K562 (cell line): ENCODE measurements around the gene TBC1D5. TPM values are rescaled to one million over a fixed set of nuclear protein-coding genes. Genes with fewer than 3 reads are reported as not detected.

Source experiments
- ATAC-seq: fragments of 200-7000 bp; cut with Tn5 transposase; 3 replicates; pipeline ENCODE4 v1.9.1; 2020; ENCODE audit warnings: moderate library complexity
- BruUV-seq: library from RNA; stranded (reverse); fragments of 400-500 nt; replicated peaks from 2 replicates; lab custom pipeline; 2021; lab: Mats Ljungman, UMichigan
- CTCF ChIA-PET: fragments of 300-600 bp; formaldehyde crosslinking; extraction: SDS; loops from one replicate; lab custom pipeline; 2021; ENCODE audit warnings: low intra/inter-chr PET ratio; lab: Yijun Ruan, JAX
- POLR2A ChIA-PET: fragments of 300-600, 350-650 bp; sonication (Branson Sonifier 250); formaldehyde crosslinking; extraction: SDS; loops from one replicate; lab custom pipeline; 2021; ENCODE audit warnings: antibody characterized with exemption, inconsistent platforms; lab: Yijun Ruan, JAX
- DNase-seq, 4 experiments: peaks; one replicate each; pipeline versions ENCODE4 v3.0.0 to v3.0.0-alpha.2; 2011 to 2018; ENCODE audit warnings: low spot score in 3 of 4, mixed read lengths in 3 of 4; ENCODE audit errors: extremely low read depth in 1 of 4
- FAIRE-seq: peaks from 2 replicates; lab custom pipeline; 2011; peaks lifted over from hg19 to GRCh38; lab: Jason Lieb, UNC
- H2AFZ ChIP-seq: 2 replicates; pipeline ENCODE4 v1.6.0; 2011; ENCODE audit warnings: low read depth, low read length, control low read depth, inconsistent platforms
- H3K27ac ChIP-seq: fragments of 200-600 bp; 3 replicates; pipeline ENCODE4 v1.8.0; 2011; ENCODE audit warnings: low read depth, mild to moderate bottlenecking, control low read depth, inconsistent platforms, low read length, moderate library complexity, mixed read lengths; ENCODE audit errors: extremely low read depth
- H3K27me3 ChIP-seq, 2 experiments: fragments of 300-600 bp in 1 of 2; 2 replicates in 1 of 2; 3 replicates in 1 of 2; pipeline versions ENCODE4 v1.6.0 to v1.8.0; 2011; ENCODE audit warnings: inconsistent platforms in 2 of 2, low read length in 2 of 2, mild to moderate bottlenecking in 1 of 2, mixed read lengths in 1 of 2, moderate library complexity in 1 of 2; ENCODE audit not compliant: control insufficient read depth in 2 of 2, insufficient read depth in 2 of 2
- H3K36me3 ChIP-seq: fragments of 300-600 bp; 3 replicates; pipeline ENCODE4 v1.8.0; 2011; ENCODE audit warnings: mild to moderate bottlenecking, low read length, inconsistent platforms; ENCODE audit not compliant: control insufficient read depth, insufficient read depth
- H3K4me1 ChIP-seq, 2 experiments: fragments of 200-600 bp in 1 of 2; replicated peaks in 1 of 2; 2 replicates in 1 of 2; 3 replicates in 1 of 2; pipeline versions ENCODE4 v1.5.1 to v1.8.0; 2011; ENCODE audit warnings: inconsistent platforms in 2 of 2, low read length in 2 of 2, mild to moderate bottlenecking in 1 of 2, mixed read lengths in 1 of 2, moderate library complexity in 1 of 2; ENCODE audit not compliant: control insufficient read depth in 2 of 2, insufficient read depth in 2 of 2
- H3K4me2 ChIP-seq: 2 replicates; pipeline ENCODE4 v1.6.1; 2011; ENCODE audit warnings: low read length, control low read depth, inconsistent platforms, mixed read lengths; ENCODE audit not compliant: insufficient read depth
- H3K4me3 ChIP-seq: fragments of 200-600 bp; sonication (generic), shearing (Covaris generic); 2 replicates; pipeline ENCODE4 v1.5.1; 2016; ENCODE audit warnings: control low read depth, inconsistent platforms
- H3K79me2 ChIP-seq: fragments of 200-600 bp; 3 replicates; pipeline ENCODE4 v1.8.0; 2011; ENCODE audit warnings: low read length, inconsistent platforms; ENCODE audit not compliant: control insufficient read depth, insufficient read depth
- H3K9ac ChIP-seq, 2 experiments: 2 replicates each; pipeline versions ENCODE4 v1.6.0 to v1.6.1; 2011; ENCODE audit warnings: low read depth in 2 of 2, low read length in 2 of 2, control low read depth in 1 of 2, inconsistent platforms in 1 of 2, mild to moderate bottlenecking in 1 of 2, mixed read lengths in 1 of 2; ENCODE audit not compliant: insufficient read depth in 1 of 2
- H3K9me1 ChIP-seq: one replicate; pipeline ENCODE4 v1.6.0; 2011; ENCODE audit warnings: inconsistent platforms, mild to moderate bottlenecking, low read length, moderate library complexity; ENCODE audit not compliant: control insufficient read depth, insufficient read depth
- H3K9me3 ChIP-seq: replicated peaks from 2 replicates; pipeline ENCODE4 v1.5.1; 2011; ENCODE audit warnings: low read depth, low read length, inconsistent platforms; ENCODE audit not compliant: control insufficient read depth, insufficient read depth
- H4K20me1 ChIP-seq: replicated peaks from 2 replicates; pipeline ENCODE4 v1.6.1; 2011; ENCODE audit warnings: low read length, inconsistent platforms, mixed read lengths; ENCODE audit not compliant: control insufficient read depth, insufficient read depth
- ARID1B ChIP-seq: fragments of 450-650 bp; IDR thresholded peaks from 2 replicates; pipeline ENCODE4 v1.6.1; 2016; ENCODE audit warnings: antibody characterized with exemption, mild to moderate bottlenecking, inconsistent platforms
- FOS ChIP-seq: IDR thresholded peaks from 3 replicates; pipeline ENCODE4 v1.6.1; 2011; ENCODE audit not compliant: insufficient read length; ENCODE audit errors: extremely low read depth
- HEY1 ChIP-seq: fragments of 250-450 bp; sonication (Bioruptor Pico); IDR thresholded peaks from 2 replicates; pipeline ENCODE4 v1.5.0; 2020; ENCODE audit warnings: mild to moderate bottlenecking, moderate library complexity, borderline replicate concordance
- KLF10 ChIP-seq: fragments of 250-450 bp; sonication (Bioruptor Pico); IDR thresholded peaks from 2 replicates; pipeline ENCODE4 v1.6.1; 2021; ENCODE audit warnings: matching md5 sums
- MEF2A ChIP-seq: IDR thresholded peaks from 2 replicates; pipeline ENCODE4 v1.6.1; 2011; ENCODE audit warnings: low read depth, mild to moderate bottlenecking, low read length, moderate library complexity; ENCODE audit not compliant: control insufficient read depth
- MEF2D ChIP-seq: conservative IDR thresholded peaks from 2 replicates; pipeline ENCODE4 v1.6.1; 2016; ENCODE audit warnings: low read depth, missing genetic modification characterization, missing compliant biosample characterization
- NONO ChIP-seq, 2 experiments: fragments of 200-400 bp in 1 of 2; fragments of 450-650 bp in 1 of 2; formaldehyde crosslinking in 1 of 2; IDR thresholded peaks; 2 replicates each; pipeline ENCODE4 v1.6.1; 2017; ENCODE audit warnings: low read depth in 2 of 2, mild to moderate bottlenecking in 2 of 2, moderate library complexity in 2 of 2, low read length in 1 of 2
- RBM22 ChIP-seq: fragments of 200-400 bp; formaldehyde crosslinking; IDR thresholded peaks from 2 replicates; pipeline ENCODE4 v1.6.1; 2018; ENCODE audit warnings: low read length, low read depth; ENCODE audit not compliant: poor library complexity, severe bottlenecking
- RFX1 ChIP-seq: fragments of 450-650 bp; IDR thresholded peaks from 2 replicates; pipeline ENCODE4 v1.6.1; 2016; ENCODE audit warnings: mild to moderate bottlenecking, moderate library complexity
- SRSF7 ChIP-seq: fragments of 200-400 bp; formaldehyde crosslinking; optimal IDR thresholded peaks from 2 replicates; pipeline ENCODE3; 2017; ENCODE audit warnings: mild to moderate bottlenecking, low read depth, low read length
- TCFL5 ChIP-seq: fragments of 250-450 bp; sonication (Bioruptor Pico); conservative IDR thresholded peaks from 2 replicates; pipeline ENCODE4 v1.6.1; 2021; ENCODE audit warnings: mild to moderate bottlenecking, moderate library complexity, matching md5 sums
- TOE1 ChIP-seq, 2 experiments: fragments of 450-650 bp in 1 of 2; sonication (generic) in 1 of 2; formaldehyde crosslinking in 1 of 2; IDR thresholded peaks; 2 replicates each; pipeline versions ENCODE4 v1.7.1 to v1.8.0; 2016 to 2022; ENCODE audit warnings: borderline replicate concordance in 2 of 2, mild to moderate bottlenecking in 2 of 2, antibody characterized with exemption in 1 of 2, inconsistent platforms in 1 of 2, low read depth in 1 of 2, missing genetic modification reagents in 1 of 2, moderate library complexity in 1 of 2
- ZNF146 ChIP-seq: IDR thresholded peaks from one replicate; pipeline ENCODE4 v1.6.1; 2018; ENCODE audit warnings: missing compliant biosample characterization; ENCODE audit not compliant: unreplicated experiment
- ZNF311 ChIP-seq: fragments of 250-450 bp; sonication (Bioruptor Pico); IDR thresholded peaks from 2 replicates; pipeline ENCODE4 v1.4.0; 2020; ENCODE audit warnings: mild to moderate bottlenecking, moderate library complexity
- ZNF75A ChIP-seq: fragments of 450-650 bp; formaldehyde crosslinking; IDR thresholded peaks from 2 replicates; pipeline ENCODE4 v1.4.0; 2020; ENCODE audit warnings: mild to moderate bottlenecking
- ZNF76 ChIP-seq: fragments of 250-450 bp; sonication (Bioruptor Pico); IDR thresholded peaks from 2 replicates; pipeline ENCODE4 v1.4.0; 2020; ENCODE audit warnings: mild to moderate bottlenecking, moderate library complexity, borderline replicate concordance
- WGBS: fragments of 100-300 bp; shearing (Covaris generic); methylation state at CpG from one replicate; pipeline ENCODE4 v1.1.6; 2016; ENCODE audit warnings: low coverage, mixed read lengths; ENCODE audit not compliant: insufficient coverage; ENCODE audit errors: missing lambda C conversion rate; 5-methylcytosine and 5-hydroxymethylcytosine counted together
- in situ Hi-C: fragments of 300-500 bp; cut with MboI; formaldehyde crosslinking; loops from 4 replicates; pipeline ENCODE4 v1.15.0; 2018; ENCODE audit warnings: inconsistent platforms, mixed read lengths
- intact Hi-C: fragments of 100-400 bp; cut with micrococcal nuclease; formaldehyde crosslinking; loops from 2 replicates; pipeline ENCODE4 v1.14.2; 2022
- polyA plus RNA-seq, 8 experiments: library from polyadenylated mRNA; depleted of rRNA in 4 of 8; stranded (reverse) in 5 of 8; unstranded in 3 of 8; fragments of >200 nt; fragmentation: Nextera tagmentation in 2 of 8; fragmentation: Illumina TruSeq in 1 of 8; extraction: Ambion mirVana in 2 of 8; extraction: Trizol in 1 of 8; gene quantifications; 2 replicates each; pipeline versions ENCODE4 v1.2.1 to v1.2.3, GENCODE V29; 2011 to 2014; ENCODE audit warnings: inconsistent platforms in 1 of 8, missing spikeins in 1 of 8
- total RNA-seq, 7 experiments: library from RNA; depleted of rRNA in 6 of 7; stranded (reverse); fragments of >200 nt in 6 of 7; fragmentation: Illumina TruSeq in 2 of 7; extraction: Trizol in 2 of 7; gene quantifications; 2 replicates each; pipeline versions ENCODE4 v1.2.1 to v1.2.3, GENCODE V29; 2011 to 2021; ENCODE audit warnings: low replicate concordance in 1 of 7
- TF ChIP-seq, protein P1 (sequence below): fragments of 450-650 bp; formaldehyde crosslinking; IDR thresholded peaks from 2 replicates; pipeline ENCODE4 v1.4.0; 2020; ENCODE audit warnings: mild to moderate bottlenecking, mixed read lengths
- TF ChIP-seq, protein P2 (sequence below): fragments of 250-450 bp; sonication (Bioruptor Pico); IDR thresholded peaks from 2 replicates; pipeline ENCODE4 v1.5.0; 2020; ENCODE audit warnings: mild to moderate bottlenecking, borderline replicate concordance

The TBC1D5 gene
- total and polyA plus RNA-seq, 9 of the 15 experiments (the other 6 are each of a cell fraction or from before 2014, with no cell fraction given), result 2.9 to 38.1 (median 25.6) TPM

DNA sequence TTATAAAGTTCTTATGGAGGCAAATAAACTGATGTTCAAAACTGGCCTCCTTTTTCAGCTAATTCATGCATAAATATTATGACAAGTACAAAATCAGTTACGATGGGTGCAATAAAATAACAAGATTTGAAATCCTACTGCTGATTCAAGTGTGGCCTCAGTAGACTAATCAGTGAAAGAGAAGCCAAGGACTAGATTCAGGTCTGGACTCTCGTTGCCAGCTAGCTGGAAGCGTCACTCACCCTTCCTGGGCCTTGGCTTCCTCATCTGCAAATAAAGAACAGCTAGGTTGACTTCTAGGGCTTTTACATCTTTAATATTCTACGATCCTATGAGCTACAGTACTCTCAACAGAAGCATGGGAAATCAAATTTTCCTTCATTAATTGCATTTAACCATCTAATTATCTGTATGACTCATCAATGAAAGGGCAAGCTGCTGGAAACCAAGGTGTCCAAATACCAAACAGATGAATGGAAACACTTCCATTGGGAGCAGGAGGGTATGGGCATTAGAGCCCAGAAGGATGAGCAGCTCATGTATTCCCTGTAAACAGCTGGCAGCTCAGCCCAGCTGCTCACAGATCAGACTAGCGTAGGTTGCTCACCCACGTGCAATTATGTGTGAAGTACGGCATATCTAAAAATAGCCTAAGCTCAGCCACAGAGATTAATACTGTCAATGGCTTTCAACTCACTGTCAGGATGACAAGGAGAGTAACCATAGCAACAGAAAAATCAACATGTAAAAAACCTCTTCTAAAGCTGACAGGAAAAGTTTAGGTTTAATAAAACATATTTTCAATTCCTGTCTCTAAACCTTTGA lies 562.8 kb downstream of the TBC1D5 start:
- H3K9me3 ChIP-seq, result no peaks in the 10 kb centered on the region
- no TSS peak for BruUV-seq
- peaks cover 0 to 3% of the 10 kb centered on the region in 2 experiments; a peak in 2 of 5 replicates for H3K4me1 ChIP-seq
- no peaks in the 10 kb centered on the region for H3K9me1 ChIP-seq
- FAIRE-seq (no peak), DNase-seq (no peak), ATAC-seq (no peak)
- CTCF ChIA-PET, result no interaction called here
- intact Hi-C loops, result no loop called here
- 52% methylated on average over 7 of the region's 7 CpGs for WGBS
- H3K9ac ChIP-seq, result no peak overlapping the region
- H3K4me3 ChIP-seq, result no peak overlapping the region
- H2AFZ ChIP-seq, result no peak overlapping the region
- H3K79me2 ChIP-seq, result no peaks in the 10 kb centered on the region
- TF ChIP-seq KLF10 (CRISPR knock-in tag) (no peak), FOS (no peak), HEY1 (CRISPR knock-in tag) (no peak), ZNF146 (no peak), TCFL5 (CRISPR knock-in tag) (no peak), MEF2A (peak; percentile 63; the same call in 1 of the 2 replicates), MEF2D (peak; percentile 67), RBM22 (no peak), ARID1B (no peak), ZNF311 (CRISPR knock-in tag) (no peak), RFX1 (peak; percentile 87), TOE1 (IDR thresholded peaks at IDR 0.05; ENCODE audit: borderline replicate concordance) (no peak), TOE1 (CRISPR knock-in tag; IDR thresholded peaks at IDR 0.05; ENCODE audit: borderline replicate concordance, low read depth) (no peak), ZNF76 (CRISPR knock-in tag) (no peak), ZNF75A (CRISPR knock-in tag) (no peak), NONO (IDR thresholded peaks at IDR 0.05; ENCODE audit: low read depth in 2 of 2, low read length in 1 of 2) (no peak), SRSF7 (no peak)
- TF ChIP-seq, protein P1, sequence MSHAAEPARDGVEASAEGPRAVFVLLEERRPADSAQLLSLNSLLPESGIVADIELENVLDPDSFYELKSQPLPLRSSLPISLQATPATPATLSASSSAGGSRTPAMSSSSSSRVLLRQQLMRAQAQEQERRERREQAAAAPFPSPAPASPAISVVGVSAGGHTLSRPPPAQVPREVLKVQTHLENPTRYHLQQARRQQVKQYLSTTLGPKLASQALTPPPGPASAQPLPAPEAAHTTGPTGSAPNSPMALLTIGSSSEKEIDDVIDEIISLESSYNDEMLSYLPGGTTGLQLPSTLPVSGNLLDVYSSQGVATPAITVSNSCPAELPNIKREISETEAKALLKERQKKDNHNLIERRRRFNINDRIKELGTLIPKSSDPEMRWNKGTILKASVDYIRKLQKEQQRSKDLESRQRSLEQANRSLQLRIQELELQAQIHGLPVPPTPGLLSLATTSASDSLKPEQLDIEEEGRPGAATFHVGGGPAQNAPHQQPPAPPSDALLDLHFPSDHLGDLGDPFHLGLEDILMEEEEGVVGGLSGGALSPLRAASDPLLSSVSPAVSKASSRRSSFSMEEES (CRISPR knock-in tag), result no peak
- TF ChIP-seq, protein P2, sequence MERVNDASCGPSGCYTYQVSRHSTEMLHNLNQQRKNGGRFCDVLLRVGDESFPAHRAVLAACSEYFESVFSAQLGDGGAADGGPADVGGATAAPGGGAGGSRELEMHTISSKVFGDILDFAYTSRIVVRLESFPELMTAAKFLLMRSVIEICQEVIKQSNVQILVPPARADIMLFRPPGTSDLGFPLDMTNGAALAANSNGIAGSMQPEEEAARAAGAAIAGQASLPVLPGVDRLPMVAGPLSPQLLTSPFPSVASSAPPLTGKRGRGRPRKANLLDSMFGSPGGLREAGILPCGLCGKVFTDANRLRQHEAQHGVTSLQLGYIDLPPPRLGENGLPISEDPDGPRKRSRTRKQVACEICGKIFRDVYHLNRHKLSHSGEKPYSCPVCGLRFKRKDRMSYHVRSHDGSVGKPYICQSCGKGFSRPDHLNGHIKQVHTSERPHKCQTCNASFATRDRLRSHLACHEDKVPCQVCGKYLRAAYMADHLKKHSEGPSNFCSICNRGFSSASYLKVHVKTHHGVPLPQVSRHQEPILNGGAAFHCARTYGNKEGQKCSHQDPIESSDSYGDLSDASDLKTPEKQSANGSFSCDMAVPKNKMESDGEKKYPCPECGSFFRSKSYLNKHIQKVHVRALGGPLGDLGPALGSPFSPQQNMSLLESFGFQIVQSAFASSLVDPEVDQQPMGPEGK (CRISPR knock-in tag), result no peak
- H3K36me3 ChIP-seq, result no peaks in the 10 kb centered on the region
- POLR2A ChIA-PET, result interaction anchor here (1.7 to 2.0 kb wide), 2 partner anchors 9 to 16 kb away, joined by 4 to 7 read pairs; no protein-coding TSS in a partner anchor
- no peak overlapping the region for H3K27ac ChIP-seq
- in situ Hi-C loops, result no loop called here
- no peaks in the 10 kb centered on the region for H4K20me1 ChIP-seq
- no peak overlapping the region for H3K4me2 ChIP-seq
- no peaks in the 10 kb centered on the region for H3K27me3 ChIP-seq
